Pons (tissue), 1 donor: ENCODE measurements around the gene ITIH5.
A peak's percentile ranks its signal among the peaks of the same experiment; 100 is the strongest.
"Not testable (repeated sequence)": the region's sequence is repeated elsewhere in the genome, so short reads cannot be mapped to it uniquely, and the experiment has no call there.

Experiments used
- DNase-seq: peaks from one replicate; pipeline ENCODE4 v3.0.0-alpha.2; 2016; ENCODE audit warnings: low spot score

The ITIH5 gene

DNA sequence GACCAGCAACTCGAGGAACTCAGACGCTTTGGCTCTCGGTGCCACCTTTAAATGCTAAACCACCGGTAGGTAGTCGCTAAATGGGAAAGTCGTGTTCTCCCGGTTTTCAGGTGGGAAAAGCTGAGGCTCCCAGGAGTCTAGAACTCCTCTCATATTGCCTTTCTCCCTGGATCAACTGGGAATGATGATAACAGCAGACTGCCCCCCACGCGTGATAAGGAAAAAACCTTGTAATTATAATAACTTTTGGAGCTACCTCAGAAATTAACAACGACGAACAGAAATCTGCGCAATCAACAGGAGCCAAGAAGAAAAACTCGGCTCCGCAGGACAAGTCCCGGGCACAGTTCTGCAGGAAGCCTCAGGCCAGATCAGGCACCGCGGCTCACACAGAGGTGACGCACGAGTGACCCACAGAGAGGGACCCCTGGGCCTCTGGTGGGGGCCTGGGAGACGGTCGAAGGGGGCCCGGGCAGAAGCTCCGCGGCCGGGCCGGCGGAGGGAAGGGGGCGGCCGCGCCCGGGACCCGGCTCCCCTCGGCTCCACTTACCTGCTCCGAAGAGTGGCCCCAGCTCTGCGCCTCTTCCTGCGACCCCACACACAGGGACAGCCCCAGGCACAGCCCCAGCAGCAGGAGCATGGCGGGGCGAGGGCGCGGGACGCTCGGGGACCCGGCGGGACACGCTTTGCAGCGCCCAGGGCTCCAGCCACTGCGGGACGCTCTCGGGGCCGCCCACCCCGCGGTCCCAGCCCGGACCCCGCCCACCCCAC lies at the start of gene ITIH5:
Gene ITIH5, minus strand, starts transcription at position 714 of the 771 bp plus-strand sequence. Its CDS starts 74 bp downstream, at position 640.
- DNase-seq, result no peak

DNA sequence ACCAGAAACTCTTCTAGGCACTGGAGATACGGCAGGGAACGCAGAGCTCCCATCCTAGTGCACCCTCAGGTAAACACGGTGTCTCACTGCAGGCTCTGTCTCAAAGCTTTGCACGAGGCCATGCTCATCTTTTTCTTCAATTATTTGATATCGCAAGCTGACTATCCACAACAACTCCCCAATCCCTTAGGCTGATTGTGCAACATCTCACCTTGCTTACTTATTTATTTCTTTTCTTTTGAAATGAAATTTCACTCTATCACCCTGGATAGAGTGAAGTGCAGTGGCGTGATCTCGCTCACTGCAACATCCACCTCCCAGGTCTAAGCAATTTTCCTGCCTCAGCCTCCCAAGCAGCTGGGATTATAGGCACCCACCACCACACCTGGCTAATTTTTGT lies 48.7 kb upstream of the ITIH5 start:
- DNase-seq, result no peak

DNA sequence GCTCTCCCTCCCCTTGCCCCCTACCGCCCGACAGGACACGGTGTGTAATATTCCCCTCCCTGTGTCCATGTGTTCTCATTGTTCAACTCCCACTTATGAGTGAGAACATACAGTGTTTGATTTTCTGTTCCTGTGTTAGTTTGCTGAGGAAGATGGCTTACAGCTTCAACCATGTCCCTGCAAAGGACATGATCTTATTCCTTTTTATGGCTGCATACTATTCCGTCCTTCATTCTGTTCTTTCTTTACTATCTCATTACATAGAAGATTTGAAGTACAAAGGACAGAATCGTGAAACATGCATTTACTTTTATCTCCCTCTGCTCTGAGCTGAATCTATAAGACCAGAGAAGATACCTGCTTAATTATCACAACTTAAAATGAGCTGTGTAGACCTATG lies 44.3 kb upstream of the ITIH5 start:
- not testable (repeated sequence) for DNase-seq

DNA sequence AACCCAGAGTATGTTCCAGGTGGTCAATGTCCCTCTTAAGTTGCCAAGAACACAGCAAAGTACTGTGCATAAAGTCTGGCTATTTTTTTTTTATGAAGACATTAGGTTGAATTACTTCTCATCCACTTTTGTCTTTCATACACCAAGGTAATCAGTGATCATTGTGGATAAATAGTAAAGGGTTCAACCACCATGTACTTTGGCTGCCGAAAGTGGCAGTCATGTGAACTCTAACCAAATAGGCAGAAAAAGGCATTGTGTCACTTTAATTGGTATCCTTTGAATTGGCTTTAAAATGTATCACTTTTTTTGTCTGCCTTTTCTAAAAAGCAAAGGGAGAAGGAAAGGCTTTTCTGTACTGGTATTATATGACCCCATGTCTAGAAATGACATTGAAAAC lies 43.7 kb upstream of the ITIH5 start:
- no peak for DNase-seq

DNA sequence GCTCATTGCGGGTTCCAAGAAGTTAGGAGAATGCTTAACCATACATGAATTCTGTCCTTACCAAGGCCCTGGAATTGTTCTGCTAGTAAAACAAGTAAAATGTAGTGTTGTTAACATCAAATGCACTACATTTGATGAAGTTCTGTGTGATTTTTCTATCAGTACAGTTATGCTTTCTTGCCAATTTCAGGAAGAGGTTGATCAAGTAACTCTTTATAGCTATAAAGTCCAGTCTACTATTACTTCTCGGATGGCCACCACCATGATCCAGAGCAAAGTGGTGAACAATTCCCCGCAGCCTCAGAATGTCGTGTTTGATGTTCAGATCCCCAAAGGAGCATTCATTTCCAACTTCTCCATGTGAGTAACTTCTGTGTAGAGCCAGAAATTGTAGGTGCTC lies 42.1 kb upstream of the ITIH5 start:
- DNase-seq, result no peak

DNA sequence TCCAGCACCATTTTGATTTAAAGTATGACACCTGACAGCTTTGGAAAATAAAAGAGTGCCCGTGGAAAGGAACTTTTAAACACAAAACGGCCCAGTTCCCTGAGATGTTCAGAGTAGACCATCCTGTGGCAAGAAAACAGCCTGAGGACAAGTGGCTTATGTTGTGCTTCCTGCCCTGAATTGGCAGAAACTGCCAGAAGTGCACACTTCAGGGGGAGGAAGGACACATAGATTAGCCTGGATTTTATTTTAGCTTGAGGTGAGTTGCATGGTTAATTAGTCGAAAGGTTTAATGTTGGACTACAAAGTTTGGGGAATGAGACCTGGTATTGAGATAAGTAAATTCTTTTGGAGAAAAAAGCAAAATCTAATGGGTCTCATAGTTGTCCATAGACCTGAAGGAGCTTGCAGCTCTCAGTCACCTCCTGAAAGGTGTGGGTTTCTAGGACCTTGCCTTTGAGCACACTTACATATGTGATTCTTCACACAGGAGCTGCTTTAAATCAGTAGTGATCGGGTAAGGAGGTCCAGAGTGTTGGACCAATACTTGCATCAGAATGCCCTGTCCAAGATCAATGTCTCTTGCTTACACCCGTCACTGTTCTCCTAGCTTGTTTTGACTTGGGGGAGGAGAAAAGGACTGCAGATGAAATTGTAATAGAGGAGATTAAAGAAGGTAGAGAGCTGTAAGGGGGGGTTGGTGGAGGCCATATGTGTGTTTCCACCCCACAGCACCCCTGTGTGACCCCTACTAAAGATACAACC lies 41.3 kb upstream of the ITIH5 start:
- no peak for DNase-seq

DNA sequence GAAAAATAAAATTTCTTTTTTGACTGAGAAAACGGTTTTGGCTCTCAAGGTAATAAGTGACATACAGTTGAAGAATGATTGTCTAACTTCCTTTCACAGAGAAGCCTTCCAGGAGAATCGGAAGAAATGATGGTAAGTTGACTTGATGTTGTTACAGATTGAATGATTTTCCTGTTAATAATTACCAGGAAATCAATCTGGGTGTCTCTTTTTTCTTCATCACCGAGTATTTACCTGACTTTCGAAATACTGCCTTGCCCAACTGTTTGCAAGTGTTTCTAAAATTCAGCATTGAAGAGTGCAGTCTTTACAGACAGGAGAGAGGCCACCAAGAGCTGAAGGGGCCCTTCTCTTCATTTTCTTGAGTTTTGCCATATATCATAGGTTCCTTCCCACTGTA lies 40.3 kb upstream of the ITIH5 start:
- no peak for DNase-seq

DNA sequence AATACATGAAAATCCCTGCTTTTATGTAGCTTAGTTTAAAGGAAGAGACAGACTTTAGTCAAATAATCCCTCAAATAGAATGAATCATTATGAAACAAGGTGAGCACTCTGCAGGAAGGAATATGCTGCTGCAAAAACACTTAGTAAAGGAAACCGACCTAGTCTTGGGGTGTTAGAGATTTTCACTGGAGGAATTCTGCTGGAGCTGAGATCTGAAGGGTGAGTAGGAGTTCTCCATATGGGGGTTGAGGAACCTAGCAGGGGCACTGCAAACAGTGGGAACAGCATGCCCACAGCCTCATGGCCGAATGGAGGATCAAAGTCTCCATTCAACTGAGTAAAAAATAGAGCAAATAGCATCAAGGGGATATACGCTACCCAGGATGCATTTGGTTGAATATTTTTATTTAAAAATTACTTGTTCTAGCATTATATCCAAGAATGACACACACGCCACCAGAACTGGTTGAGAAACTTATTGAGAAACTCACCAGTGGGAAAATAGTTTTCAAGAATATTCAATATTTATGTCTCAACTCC lies 39.8 kb upstream of the ITIH5 start:
- DNase-seq, result no peak

DNA sequence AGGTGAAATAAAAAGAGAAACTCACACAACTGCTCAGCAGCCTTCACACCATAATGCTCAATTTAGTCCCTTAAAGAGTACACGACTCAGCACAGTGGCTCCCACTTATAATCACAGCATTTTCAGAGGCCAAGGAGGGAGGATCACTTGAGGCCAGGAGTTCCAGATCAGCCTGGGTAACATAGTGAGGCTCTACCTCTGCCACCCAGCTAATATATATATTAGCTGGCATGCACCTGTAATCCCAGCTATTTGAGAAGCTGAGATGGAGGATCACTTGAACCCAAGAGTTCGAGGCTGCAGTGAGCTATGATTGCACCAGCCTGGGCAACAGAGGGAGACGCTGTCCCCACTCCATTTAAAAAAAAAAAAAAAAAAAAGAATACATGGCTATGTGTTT lies 38.6 kb upstream of the ITIH5 start:
- no peak for DNase-seq

DNA sequence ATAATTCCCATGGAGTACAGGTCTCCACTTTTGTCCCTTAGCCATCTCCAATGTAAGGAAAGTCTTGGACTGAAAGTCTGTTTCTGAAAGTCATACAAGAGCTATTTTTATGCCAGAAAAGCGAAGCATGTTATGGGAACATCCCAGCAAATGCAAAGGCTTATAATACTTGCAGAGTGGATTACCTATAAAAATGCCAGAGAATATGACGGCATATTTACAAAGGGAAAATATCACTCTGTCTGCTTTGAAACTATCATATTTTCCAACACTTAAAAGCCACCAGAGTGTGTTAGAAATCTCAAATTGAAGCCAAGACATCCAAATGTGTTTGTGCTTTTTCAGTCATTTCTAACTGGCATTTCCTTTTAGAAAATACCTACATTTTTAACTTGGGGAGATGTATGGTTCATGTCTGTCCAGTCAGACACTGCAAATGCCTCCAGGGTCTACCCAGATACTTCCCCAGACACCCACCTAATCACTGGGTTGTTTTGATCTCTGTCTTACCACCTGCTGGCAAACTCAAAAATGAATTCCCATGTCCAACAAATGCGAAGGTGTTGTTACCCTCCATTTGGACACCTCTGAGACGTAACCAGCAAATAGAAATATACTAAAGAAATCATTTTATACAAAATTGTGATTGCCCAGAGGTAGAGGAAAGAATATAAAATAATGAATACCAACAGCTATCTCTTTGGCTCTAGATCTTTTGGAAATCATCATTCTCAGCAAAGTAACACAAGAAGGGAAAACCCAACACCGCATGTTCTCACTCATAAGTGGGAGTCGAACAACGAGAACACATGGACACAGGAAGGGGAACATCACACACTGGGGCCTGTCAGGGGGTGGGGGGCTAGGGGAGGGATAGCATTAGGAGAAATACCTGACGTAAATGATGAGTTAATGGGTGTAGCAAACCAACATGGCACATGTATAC lies 37.6 kb upstream of the ITIH5 start:
- DNase-seq, result no peak

DNA sequence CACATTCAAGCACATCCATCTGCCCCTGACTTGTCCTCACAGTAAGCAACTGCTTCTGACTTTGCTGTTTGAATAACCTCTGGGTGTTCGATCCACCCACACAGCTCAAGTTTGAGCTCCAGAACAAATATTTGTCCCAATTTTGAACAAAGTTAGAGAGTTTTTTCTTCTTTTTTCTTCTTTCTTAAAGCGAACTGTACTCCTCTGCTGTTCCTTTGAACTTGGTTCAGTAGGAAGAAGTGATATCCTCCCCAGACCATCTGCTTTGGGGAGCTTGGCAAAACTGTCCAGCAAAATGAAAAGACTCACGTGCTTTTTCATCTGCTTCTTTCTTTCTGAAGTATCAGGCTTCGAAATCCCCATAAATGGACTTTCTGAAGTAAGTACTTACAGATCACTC lies 36.4 kb upstream of the ITIH5 start, which contains the start of gene ITIH2:
Gene ITIH2, plus strand, starts transcription at position 177 of the 400 bp plus-strand sequence. Its CDS starts 119 bp downstream, at position 296.
- no peak for DNase-seq

DNA sequence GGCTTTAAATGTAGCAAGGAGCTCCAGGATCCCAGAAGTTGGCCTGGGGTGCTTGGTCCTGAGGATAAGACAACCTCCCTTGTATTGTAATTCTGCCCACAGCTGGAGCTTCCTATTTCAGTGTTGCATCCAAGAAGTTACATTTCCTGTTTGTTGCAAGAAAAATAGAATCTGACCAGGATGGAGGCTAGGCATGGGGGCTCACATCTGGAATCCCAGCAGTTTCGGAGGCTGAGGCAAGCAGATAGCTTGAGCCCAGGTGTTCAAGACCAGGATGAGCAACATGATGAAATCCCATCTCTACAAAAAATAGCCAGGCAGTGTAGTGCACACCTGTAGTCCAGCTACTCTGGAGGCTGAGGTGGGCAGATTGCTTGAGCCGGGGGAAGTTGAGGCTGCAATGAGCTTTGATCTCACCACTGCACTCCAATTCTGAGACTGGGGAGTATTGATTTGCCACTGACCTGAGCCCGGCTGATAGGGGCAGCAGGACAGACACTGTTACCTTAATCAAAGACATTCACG lies 35.6 kb upstream of the ITIH5 start:
- DNase-seq, result no peak

DNA sequence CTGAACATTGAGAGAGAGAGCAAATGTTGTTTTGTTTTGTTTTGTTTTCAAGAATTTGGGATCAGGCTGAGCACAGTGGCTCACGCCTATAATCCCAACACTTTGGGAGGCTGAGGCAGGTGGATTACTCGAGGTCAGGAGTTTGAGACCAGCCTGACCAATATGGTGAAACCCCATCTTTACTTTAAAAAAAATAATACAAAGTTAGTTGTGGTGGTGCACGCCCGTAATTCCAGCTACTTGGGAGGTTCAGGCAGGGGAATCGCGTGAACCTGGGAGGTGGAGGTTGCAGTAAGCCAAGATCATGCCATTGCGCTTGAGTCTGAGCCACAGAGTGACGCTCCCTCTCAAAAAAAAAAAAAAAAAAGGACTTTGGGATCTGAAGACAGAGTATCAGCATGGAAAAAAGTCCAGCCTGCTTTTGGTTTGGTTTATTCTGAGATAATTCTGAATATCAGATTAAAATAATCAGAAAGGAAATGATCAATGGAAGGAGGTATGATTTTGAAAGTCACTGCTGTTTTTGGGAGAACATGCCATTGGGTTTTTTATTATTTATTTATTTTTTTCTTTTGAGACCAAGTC lies 34.5 kb upstream of the ITIH5 start:
- no peak for DNase-seq

DNA sequence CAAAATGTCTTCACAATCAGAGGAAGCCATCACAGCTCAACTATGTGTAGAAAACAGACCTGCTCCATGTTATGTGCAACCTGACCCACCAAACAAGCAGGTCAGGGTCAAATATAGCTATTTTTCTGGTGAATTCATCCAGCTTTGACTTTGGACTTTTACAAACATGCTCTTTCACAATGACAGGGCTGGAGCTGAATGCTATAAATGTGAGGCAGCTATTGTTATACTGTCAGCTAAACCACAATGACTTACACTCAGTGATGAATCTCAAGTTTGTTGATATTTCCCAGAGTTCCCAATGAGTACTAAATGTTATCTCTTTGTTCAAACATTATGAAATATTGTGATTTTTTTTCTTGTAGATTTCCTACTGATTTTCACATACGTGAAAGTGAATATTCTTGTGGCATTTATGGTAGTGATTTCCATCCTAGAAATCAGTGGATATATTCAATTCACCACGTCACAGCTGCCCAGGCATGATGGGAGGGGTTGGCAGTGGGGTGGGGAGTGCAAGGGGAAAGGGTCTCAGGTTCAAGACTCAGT lies 33.9 kb upstream of the ITIH5 start:
- DNase-seq, result peak; percentile 63

DNA sequence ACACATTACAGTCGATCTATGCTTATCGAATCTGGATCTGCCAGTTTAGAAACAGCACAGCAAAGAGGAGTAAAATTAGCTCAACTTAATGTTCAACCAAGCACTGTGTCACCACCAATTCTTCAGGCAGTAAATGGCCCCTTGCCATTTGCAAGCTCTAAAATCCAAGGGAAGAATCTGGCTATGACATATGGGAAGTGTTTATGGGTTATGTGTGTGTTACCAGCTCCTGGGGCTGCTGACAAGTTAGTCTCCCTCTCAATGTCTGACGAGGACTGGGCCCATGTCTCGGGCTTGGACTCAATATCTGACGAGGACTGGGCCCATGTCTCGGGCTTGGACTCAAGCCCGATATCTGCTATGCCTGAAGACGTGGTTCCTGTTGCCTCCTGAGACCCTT lies 30.7 kb upstream of the ITIH5 start:
- no peak for DNase-seq

DNA sequence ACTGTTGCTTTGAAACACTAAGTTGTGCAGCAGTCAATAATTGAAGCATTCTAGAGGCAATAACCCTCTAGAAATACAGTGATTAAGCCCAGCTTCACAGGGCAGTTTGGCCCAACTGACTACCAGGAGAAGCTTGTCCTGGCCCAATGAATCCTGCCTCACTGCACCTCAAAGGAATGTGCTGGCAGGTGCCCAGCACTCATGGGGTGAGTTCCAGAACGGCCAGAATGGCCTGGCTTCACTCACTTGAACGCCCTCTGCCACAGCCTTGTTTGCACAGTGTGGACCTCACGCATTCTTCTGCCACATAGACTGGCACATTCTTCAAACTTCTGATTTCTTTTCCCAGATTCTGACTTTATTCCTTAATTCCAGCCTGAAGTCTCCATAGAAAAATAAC lies 29.8 kb upstream of the ITIH5 start:
- DNase-seq, result no peak

DNA sequence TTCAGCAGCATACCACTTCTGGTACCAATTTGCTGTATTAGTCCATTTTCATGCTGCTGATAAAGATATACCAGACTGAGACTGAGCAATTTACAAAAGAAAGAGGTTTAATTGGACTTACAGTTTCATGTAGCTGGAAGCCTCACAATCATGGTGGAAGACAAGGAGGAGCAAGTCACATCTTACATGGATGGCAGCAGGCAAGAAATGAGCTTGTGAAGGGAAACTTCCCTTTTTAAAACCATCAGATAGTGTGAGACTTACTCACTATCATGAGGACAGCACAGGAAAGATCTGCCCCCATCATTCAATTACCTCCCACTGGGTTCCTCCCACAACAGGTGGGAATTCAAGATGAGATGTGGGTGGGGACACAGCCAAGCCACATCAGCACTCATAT lies 26.4 kb upstream of the ITIH5 start:
- not testable (repeated sequence) for DNase-seq

DNA sequence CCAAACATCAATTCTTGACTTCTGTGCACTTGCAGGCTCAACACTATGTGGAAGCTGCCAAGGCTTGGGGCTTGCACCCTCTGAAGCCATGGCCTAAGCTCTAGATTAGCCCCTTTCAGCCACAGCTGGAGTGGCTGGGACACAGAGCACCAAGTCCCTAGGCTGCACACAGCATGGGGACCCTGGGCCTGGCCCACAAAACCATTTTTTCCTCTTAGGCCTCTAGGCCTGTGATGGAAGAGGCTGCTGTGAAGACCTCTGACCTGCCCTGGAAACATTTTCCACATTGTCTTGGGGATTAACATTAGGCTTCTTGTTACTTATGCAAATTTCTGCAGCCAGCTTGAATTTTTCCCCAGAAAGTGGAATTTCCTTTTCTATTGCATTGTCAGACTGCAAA lies 25.6 kb upstream of the ITIH5 start:
- DNase-seq, result not testable (repeated sequence)

DNA sequence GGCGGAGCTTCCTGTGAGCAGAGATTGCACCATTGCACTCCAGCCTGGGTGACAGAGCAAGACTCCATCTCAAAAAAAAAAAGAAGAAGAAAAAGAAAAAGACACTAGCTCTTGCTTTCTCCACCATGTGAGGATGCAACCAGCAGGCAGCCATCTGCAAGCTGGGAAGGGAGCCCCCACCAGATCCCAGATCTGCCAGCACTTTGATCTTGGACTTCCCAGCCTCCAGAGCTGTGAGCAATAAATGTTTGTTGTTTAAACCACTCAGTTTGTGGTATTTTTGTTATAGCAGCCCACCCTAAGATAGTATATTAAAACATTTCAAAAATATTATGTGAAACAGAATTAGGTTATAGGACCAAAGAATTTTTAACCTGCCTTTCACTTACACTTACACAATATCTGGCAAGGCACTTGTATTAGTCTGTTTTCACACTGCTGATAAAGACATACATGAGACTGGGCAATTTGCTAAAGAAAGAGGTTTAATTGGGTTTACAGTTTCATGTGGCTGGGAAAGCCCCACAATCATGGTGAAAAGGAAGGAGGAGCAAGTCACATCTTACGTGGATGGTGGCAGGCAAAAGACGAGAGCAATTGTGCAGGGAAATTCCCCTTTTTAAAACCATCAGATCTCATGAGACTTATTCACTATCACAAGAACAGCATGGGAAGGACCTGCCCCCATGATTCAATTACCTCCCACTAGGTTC lies 24.3 kb upstream of the ITIH5 start:
- not testable (repeated sequence) for DNase-seq

DNA sequence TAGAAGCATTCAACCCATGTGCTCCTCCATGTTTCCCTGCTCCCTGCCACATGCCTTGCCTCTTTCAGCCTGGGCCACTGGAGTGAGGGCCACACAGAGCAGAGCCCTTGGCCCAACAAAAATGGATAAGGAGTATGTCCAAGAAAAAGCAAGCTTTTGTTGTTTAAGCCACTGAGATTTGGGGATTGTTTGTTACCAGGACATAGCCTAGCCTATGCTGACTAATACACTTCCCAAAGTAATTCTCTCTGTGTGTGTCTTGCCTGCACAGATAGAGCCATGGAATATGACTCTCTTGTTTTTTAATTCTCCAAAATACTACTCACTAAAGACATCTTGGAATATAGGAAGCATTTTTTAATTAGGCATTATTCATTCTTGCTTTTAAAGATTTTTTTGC lies 22.8 kb upstream of the ITIH5 start:
- DNase-seq, result no peak
